Peyer's patch (tissue), 4 donors: ENCODE results near the gene SASH1. TPM values are rescaled to one million over a fixed set of nuclear protein-coding genes. Genes with fewer than 3 reads are reported as not detected.

Experiments used
- DNase-seq, 3 donors: peaks; one replicate each; pipeline ENCODE4 v3.0.0-alpha.2; 2017 to 2019
- H3K27ac ChIP-seq, 4 donors: fragments of 200-600 bp; sonication (generic); one replicate each; pipeline ENCODE4 v1.5.1; 2016 to 2019
- H3K27me3 ChIP-seq, 2 donors: fragments of 200-600 bp; sonication (generic); one replicate each; pipeline ENCODE4 v1.5.1; 2019
- H3K36me3 ChIP-seq, 3 donors: fragments of 200-600 bp; sonication (generic); one replicate each; pipeline ENCODE4 v1.5.1; 2016 to 2019
- H3K4me1 ChIP-seq, 4 donors: fragments of 200-600 bp; sonication (generic); one replicate each; pipeline ENCODE4 v1.5.1; 2016 to 2019
- H3K4me3 ChIP-seq, 4 donors: fragments of 200-600 bp; sonication (generic); 1 replicate in 3 of 4; 2 replicates in 1 of 4; pipeline ENCODE4 v1.5.1; 2016 to 2019; ENCODE audit warnings: mild to moderate bottlenecking in 1 of 4
- H3K9me3 ChIP-seq, 4 donors: fragments of 200-600 bp; sonication (generic); one replicate each; pipeline ENCODE4 v1.5.1; 2016 to 2019; ENCODE audit warnings: mild to moderate bottlenecking in 1 of 4
- CTCF ChIP-seq, 6 experiments: fragments of 450-650 bp in 4 of 6; fragments of 200-600 bp in 2 of 6; sonication (generic) in 1 of 6; IDR thresholded peaks; one replicate each; pipeline ENCODE4 v1.5.1; 2017 to 2019; ENCODE audit warnings: antibody characterized with exemption in 6 of 6, mild to moderate bottlenecking in 3 of 6, moderate library complexity in 1 of 6
- POLR2A ChIP-seq, 2 donors: fragments of 450-650 bp; IDR thresholded peaks; one replicate each; pipeline ENCODE4 v1.5.1; 2017; ENCODE audit warnings: antibody characterized with exemption in 2 of 2, mild to moderate bottlenecking in 2 of 2, moderate library complexity in 2 of 2
- total RNA-seq, 4 donors: library from RNA; depleted of rRNA; stranded (reverse); fragments of >200 nt; gene quantifications; one replicate each; pipeline ENCODE4 v1.1.0, GENCODE V29; 2016

SASH1 gene
- total RNA-seq, 4 donors from 2014 or later, result 17.2 to 141 (median 38.1) TPM

DNA sequence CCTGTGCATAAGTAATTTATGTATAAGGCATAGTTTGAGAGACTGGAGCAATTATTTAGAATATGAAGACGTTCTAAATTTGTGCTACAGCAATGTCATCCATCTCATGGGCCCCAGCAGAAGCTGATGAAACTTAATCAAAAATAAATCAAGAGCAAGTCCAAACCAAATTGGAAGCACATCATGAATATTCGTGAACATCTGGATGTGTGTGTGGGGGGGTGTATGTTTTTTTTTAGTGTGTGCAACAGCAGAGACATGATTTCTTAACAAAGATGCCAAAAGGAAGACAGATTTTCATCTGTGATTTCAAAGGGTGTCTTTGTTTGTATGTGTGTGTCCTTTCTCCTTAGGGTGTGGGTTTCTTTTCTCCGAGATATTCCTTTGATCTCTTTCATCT lies 58.9 kb downstream of the SASH1 start:
- TF ChIP-seq POLR2A (IDR thresholded peaks at IDR 0.05) (no peak), CTCF (IDR thresholded peaks at IDR 0.05) (no peak)
- no peaks in the 10 kb centered on the region for H3K9me3 ChIP-seq
- no peaks in the 10 kb centered on the region for H3K36me3 ChIP-seq

DNA sequence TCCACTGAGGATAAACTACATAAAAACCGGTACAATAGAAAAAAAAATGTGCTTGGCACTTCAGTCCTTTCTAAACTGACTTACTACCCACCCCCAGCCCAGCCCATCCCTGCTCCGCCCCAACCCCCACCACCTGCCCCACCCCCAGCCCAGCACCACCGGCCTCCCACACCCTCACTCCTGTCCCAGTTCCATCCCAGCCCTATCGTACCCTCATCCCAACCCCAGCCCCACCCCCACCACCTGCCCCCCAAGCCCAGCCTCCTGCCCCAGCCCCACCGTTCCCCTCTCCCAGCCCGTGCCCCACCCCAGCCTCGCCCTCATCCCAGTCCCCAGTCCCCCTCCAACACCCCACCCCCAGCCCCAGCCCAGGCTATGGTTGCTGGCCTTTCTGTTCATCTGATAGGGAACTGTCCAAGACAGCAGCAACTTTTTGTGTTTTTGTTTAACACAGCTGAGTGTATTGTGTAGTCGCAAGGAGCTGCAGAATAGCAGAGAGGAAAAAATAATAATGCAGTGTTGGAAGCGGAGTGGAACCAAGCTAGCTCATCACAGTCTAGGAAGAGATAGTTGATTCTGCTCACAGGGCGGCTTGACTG lies 61.9 kb downstream of the SASH1 start:
- TF ChIP-seq POLR2A (IDR thresholded peaks at IDR 0.05) (no peak), CTCF (IDR thresholded peaks at IDR 0.05) (no peak)
- Histone ChIP-seq H3K27ac (no peak overlapping the region), H3K36me3 (no peaks in the 10 kb centered on the region), H3K27me3 (no peaks in the 10 kb centered on the region), H3K9me3 (no peaks in the 10 kb centered on the region), H3K4me3 (no peak overlapping the region), H3K4me1 (peaks cover 0 to 6% (median 0%) of the 10 kb centered on the region in 4 donors)
- no peak for DNase-seq

More for the DNA sequence above, 58.9 kb downstream of the SASH1 start:
- Histone ChIP-seq H3K4me1 (peaks cover 0 to 3% (median 0%) of the 10 kb centered on the region in 4 donors), H3K4me3 (no peak overlapping the region), H3K27ac (no peak overlapping the region), H3K27me3 (no peaks in the 10 kb centered on the region)
- no peak for DNase-seq

GRCh38 chr6:148405894-148406293 lies 63.3 kb downstream of the SASH1 start:
- DNase-seq, result no peak
- H3K9me3 ChIP-seq, result no peaks in the 10 kb centered on the region
- H3K4me1 ChIP-seq, result peaks cover 0 to 6% (median 0%) of the 10 kb centered on the region in 4 donors
- H3K27ac ChIP-seq, result no peak overlapping the region
- H3K27me3 ChIP-seq, result no peaks in the 10 kb centered on the region
- no peaks in the 10 kb centered on the region for H3K36me3 ChIP-seq
- TF ChIP-seq POLR2A (IDR thresholded peaks at IDR 0.05) (no peak), CTCF (IDR thresholded peaks at IDR 0.05) (no peak)
- no peak overlapping the region for H3K4me3 ChIP-seq

GRCh38 chr6:148406579-148407371 lies 64.1 kb downstream of the SASH1 start:
- H3K27ac ChIP-seq, result peak overlapping the region in 2 of 4 donors; percentile 12 to 33
- H3K4me3 ChIP-seq, result no peak overlapping the region
- no peaks in the 10 kb centered on the region for H3K27me3 ChIP-seq
- peaks cover 0 to 6% (median 0%) of the 10 kb centered on the region in 4 donors for H3K4me1 ChIP-seq
- no peaks in the 10 kb centered on the region for H3K36me3 ChIP-seq
- DNase-seq, result no peak
- H3K9me3 ChIP-seq, result no peaks in the 10 kb centered on the region
- TF ChIP-seq CTCF (IDR thresholded peaks at IDR 0.05) (no peak), POLR2A (IDR thresholded peaks at IDR 0.05) (no peak)

DNA sequence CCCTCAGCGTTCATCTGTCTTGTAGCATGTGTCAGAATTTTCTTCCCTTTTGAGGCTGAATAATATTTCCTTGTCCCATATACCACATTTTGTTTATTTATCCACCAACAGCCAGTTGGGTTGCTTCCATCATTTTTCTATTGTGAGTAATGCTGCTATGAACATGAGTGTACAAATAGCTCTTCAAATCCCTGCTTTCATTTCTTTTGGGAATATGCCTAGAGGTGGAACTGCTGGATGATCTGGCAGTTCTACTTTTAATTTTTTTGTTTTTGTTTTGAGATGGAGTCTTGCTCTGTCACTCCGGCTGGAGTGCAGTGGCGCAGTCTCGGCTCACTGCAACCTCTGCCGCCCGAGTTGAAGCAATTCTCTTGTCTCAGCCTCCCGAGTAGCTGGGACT lies 64.7 kb downstream of the SASH1 start:
- no peak for DNase-seq
- Histone ChIP-seq H3K36me3 (no peaks in the 10 kb centered on the region), H3K4me3 (no peak overlapping the region), H3K9me3 (no peaks in the 10 kb centered on the region), H3K27me3 (no peaks in the 10 kb centered on the region), H3K4me1 (peaks cover 0 to 6% (median 0%) of the 10 kb centered on the region in 4 donors), H3K27ac (peak overlapping the region in 3 of 4 donors; percentile 27 to 41 (median 28))
- TF ChIP-seq POLR2A (IDR thresholded peaks at IDR 0.05) (no peak), CTCF (IDR thresholded peaks at IDR 0.05) (no peak)
